HepG2 (cell line): ENCODE measurements around the gene TRIM72. TPM values are rescaled to one million over a fixed set of nuclear protein-coding genes. Genes with fewer than 3 reads are reported as not detected.

Experiments
- ATAC-seq: fragments of 200-7000 bp; cut with Tn5 transposase; 3 replicates; pipeline ENCODE4 v1.9.1; 2020; ENCODE audit warnings: mild to moderate bottlenecking, moderate library complexity
- BruUV-seq: library from RNA; stranded (reverse); fragments of 400-500 nt; replicated peaks from 2 replicates; lab custom pipeline; 2021; lab: Mats Ljungman, UMichigan
- CTCF ChIA-PET: fragments of 300-600 bp; formaldehyde crosslinking; extraction: SDS; loops from one replicate; lab custom pipeline; 2021; ENCODE audit warnings: low total read pairs, inconsistent platforms, low intra/inter-chr PET ratio; lab: Yijun Ruan, JAX
- POLR2A ChIA-PET: fragments of 350-600 bp; sonication (Branson Sonifier 250); formaldehyde crosslinking; loops from one replicate; lab custom pipeline; 2020; ENCODE audit warnings: antibody characterized with exemption, inconsistent platforms; lab: Yijun Ruan, JAX
- DNase-seq: peaks from one replicate; pipeline ENCODE4 v3.0.0-alpha.2; 2015; ENCODE audit warnings: low spot score
- FAIRE-seq: peaks from 3 replicates; lab custom pipeline; 2011; peaks lifted over from hg19 to GRCh38; lab: Jason Lieb, UNC
- H2AFZ ChIP-seq: one replicate; pipeline ENCODE4 v1.6.1; 2011; ENCODE audit warnings: low read length, inconsistent platforms
- H3K27ac ChIP-seq: fragments of 300-600 bp; 3 replicates; pipeline ENCODE4 v1.8.0; 2011; ENCODE audit warnings: mixed run types, mild to moderate bottlenecking, mixed read lengths, low read length, inconsistent platforms; ENCODE audit not compliant: insufficient read depth; ENCODE audit errors: extremely low read length
- H3K27me3 ChIP-seq, 2 experiments: fragments of 200-600 bp in 1 of 2; 2 replicates in 1 of 2; 3 replicates in 1 of 2; pipeline versions ENCODE4 v1.6.0 to v1.8.0; 2011; ENCODE audit warnings: low read length in 2 of 2, mild to moderate bottlenecking in 2 of 2, moderate library complexity in 2 of 2, inconsistent platforms in 1 of 2; ENCODE audit not compliant: insufficient read depth in 2 of 2, control insufficient read depth in 1 of 2
- H3K36me3 ChIP-seq, 2 experiments: fragments of 200-600 bp in 1 of 2; replicated peaks in 1 of 2; 2 replicates in 1 of 2; 3 replicates in 1 of 2; pipeline versions ENCODE4 v1.5.1 to v1.8.0; 2011; ENCODE audit warnings: low read length in 2 of 2, inconsistent platforms in 1 of 2; ENCODE audit not compliant: insufficient read depth in 2 of 2, control insufficient read depth in 1 of 2
- H3K4me1 ChIP-seq: 2 replicates; pipeline ENCODE4 v1.5.1; 2012; ENCODE audit warnings: low read length, inconsistent platforms; ENCODE audit not compliant: insufficient read depth
- H3K4me2 ChIP-seq: 2 replicates; pipeline ENCODE4 v1.6.0; 2011; ENCODE audit warnings: low read depth, low read length, inconsistent platforms
- H3K4me3 ChIP-seq, 3 experiments: fragments of 200-600 bp in 1 of 3; sonication (generic), shearing (Covaris generic) in 1 of 3; replicated peaks in 1 of 3; 2 replicates each; pipeline ENCODE4 v1.5.1; 2011 to 2016; ENCODE audit warnings: low read length in 3 of 3, inconsistent platforms in 2 of 3, low read depth in 2 of 3, mild to moderate bottlenecking in 2 of 3, control low read depth in 1 of 3, mixed read lengths in 1 of 3; ENCODE audit not compliant: insufficient read depth in 1 of 3
- H3K79me2 ChIP-seq: one replicate; pipeline ENCODE4 v1.6.1; 2011; ENCODE audit warnings: low read length, inconsistent platforms; ENCODE audit not compliant: insufficient read depth
- H3K9ac ChIP-seq: 2 replicates; pipeline ENCODE4 v1.6.0; 2011; ENCODE audit warnings: mild to moderate bottlenecking, low read depth, low read length, inconsistent platforms; ENCODE audit not compliant: insufficient read depth
- H3K9me3 ChIP-seq: 2 replicates; pipeline ENCODE4 v1.5.1; 2012; ENCODE audit warnings: mild to moderate bottlenecking, low read length
- H4K20me1 ChIP-seq: 2 replicates; pipeline ENCODE4 v1.6.0; 2011; ENCODE audit warnings: inconsistent platforms, mild to moderate bottlenecking, low read length, moderate library complexity; ENCODE audit not compliant: insufficient read depth
- AGO1 ChIP-seq: fragments of 200-400 bp; formaldehyde crosslinking; IDR thresholded peaks from 2 replicates; pipeline ENCODE4 v1.6.1; 2017; ENCODE audit warnings: mild to moderate bottlenecking, low read depth, low read length, moderate library complexity; ENCODE audit not compliant: poor library complexity, severe bottlenecking
- DMAP1 ChIP-seq: IDR thresholded peaks from 2 replicates; pipeline ENCODE4 v1.6.1; 2016
- ELF3 ChIP-seq: IDR thresholded peaks from 2 replicates; pipeline ENCODE4 v1.6.1; 2016; ENCODE audit warnings: missing genetic modification reagents, missing compliant biosample characterization
- FOXC1 ChIP-seq: sonication (generic); formaldehyde crosslinking; IDR thresholded peaks from 2 replicates; pipeline ENCODE4 v1.8.0; 2022; ENCODE audit warnings: mild to moderate bottlenecking, missing genetic modification reagents, borderline replicate concordance
- IRF2 ChIP-seq: IDR thresholded peaks from 2 replicates; pipeline ENCODE4 v1.6.1; 2018; ENCODE audit warnings: missing genetic modification reagents, missing compliant biosample characterization
- NONO ChIP-seq, 2 experiments: fragments of 450-650 bp in 1 of 2; sonication (generic) in 1 of 2; formaldehyde crosslinking in 1 of 2; IDR thresholded peaks in 1 of 2; conservative IDR thresholded peaks in 1 of 2; 2 replicates each; pipeline versions ENCODE4 v1.6.1 to v1.8.0; 2017 to 2022; ENCODE audit warnings: mild to moderate bottlenecking in 1 of 2, missing genetic modification reagents in 1 of 2, moderate library complexity in 1 of 2
- RBFOX2 ChIP-seq: fragments of 200-400 bp; formaldehyde crosslinking; IDR thresholded peaks from 2 replicates; pipeline ENCODE4 v1.6.1; 2017; ENCODE audit warnings: low read depth, mild to moderate bottlenecking, low read length
- SPEN ChIP-seq: sonication (generic); formaldehyde crosslinking; IDR thresholded peaks from 2 replicates; pipeline ENCODE4 v1.5.1; 2020; ENCODE audit warnings: low read depth, mild to moderate bottlenecking, missing genetic modification reagents
- SRY ChIP-seq: sonication (generic); formaldehyde crosslinking; IDR thresholded peaks from 2 replicates; pipeline ENCODE4 v1.8.0; 2022; ENCODE audit warnings: mild to moderate bottlenecking, missing genetic modification reagents
- ZNF569 ChIP-seq: sonication (generic); formaldehyde crosslinking; IDR thresholded peaks from 2 replicates; pipeline ENCODE4 v1.5.0; 2020; ENCODE audit warnings: mild to moderate bottlenecking, missing genetic modification reagents, moderate library complexity, borderline replicate concordance
- WGBS: methylation state at CpG from one replicate; pipeline ENCODE4 v1.1.6; 2017; ENCODE audit warnings: low lambda C conversion rate; 5-methylcytosine and 5-hydroxymethylcytosine counted together
- in situ Hi-C: cut with HindIII; loops from 2 replicates; pipeline ENCODE4 v1.10.0; 2017; ENCODE audit warnings: low pct_unique_long_range_greater_than_20kb; ENCODE audit not compliant: extremely low pct_ligation_motif_present
- intact Hi-C: fragments of 100-400 bp; cut with micrococcal nuclease; formaldehyde crosslinking; loops from one replicate; pipeline ENCODE4 v1.10.0; 2022; ENCODE audit not compliant: unreplicated experiment
- polyA plus RNA-seq, 8 experiments: library from polyadenylated mRNA; depleted of rRNA in 3 of 8; stranded (reverse) in 7 of 8; unstranded in 1 of 8; fragments of >200 nt; fragmentation: Illumina TruSeq in 4 of 8; extraction: Trizol in 4 of 8; gene quantifications; 2 replicates each; pipeline versions ENCODE4 v1.2.1 to v1.2.3, GENCODE V29; 2011 to 2016; ENCODE audit warnings: low read depth in 4 of 8, missing spikeins in 1 of 8, mixed read lengths in 1 of 8; ENCODE audit not compliant: insufficient read depth in 1 of 8
- total RNA-seq, 5 experiments: library from RNA; depleted of rRNA; stranded (reverse); fragments of >200 nt; fragmentation: Illumina TruSeq; extraction: Trizol; gene quantifications; 2 replicates each; pipeline ENCODE4 v1.2.3, GENCODE V29; 2016; ENCODE audit warnings: low read depth in 1 of 5
- TF ChIP-seq, protein P1 (sequence below): sonication (generic); formaldehyde crosslinking; conservative IDR thresholded peaks from 2 replicates; pipeline ENCODE4 v1.8.0; 2022; ENCODE audit warnings: low read depth, missing genetic modification reagents
- TF ChIP-seq, protein P2 (sequence below): sonication (generic); formaldehyde crosslinking; IDR thresholded peaks from 2 replicates; pipeline ENCODE4 v1.4.0; 2020; ENCODE audit warnings: missing genetic modification reagents
- TF ChIP-seq, protein P3 (sequence below): sonication (generic); formaldehyde crosslinking; IDR thresholded peaks from 2 replicates; pipeline ENCODE4 v1.5.1; 2020; ENCODE audit warnings: mild to moderate bottlenecking, moderate library complexity, missing genetic modification reagents
- TF ChIP-seq, protein P4 (sequence below): sonication (generic); formaldehyde crosslinking; IDR thresholded peaks from 2 replicates; pipeline ENCODE4 v1.8.1; 2023; ENCODE audit warnings: mild to moderate bottlenecking, missing genetic modification reagents, borderline replicate concordance
- TF ChIP-seq, protein P5 (sequence below): sonication (generic); formaldehyde crosslinking; IDR thresholded peaks from 2 replicates; pipeline ENCODE4 v1.4.0; 2020; ENCODE audit warnings: mild to moderate bottlenecking, low read depth, missing genetic modification reagents

The TRIM72 gene
- total and polyA plus RNA-seq, 2 of the 13 experiments (the other 11 are each of a cell fraction or from before 2014, with no cell fraction given), result not detected

DNA sequence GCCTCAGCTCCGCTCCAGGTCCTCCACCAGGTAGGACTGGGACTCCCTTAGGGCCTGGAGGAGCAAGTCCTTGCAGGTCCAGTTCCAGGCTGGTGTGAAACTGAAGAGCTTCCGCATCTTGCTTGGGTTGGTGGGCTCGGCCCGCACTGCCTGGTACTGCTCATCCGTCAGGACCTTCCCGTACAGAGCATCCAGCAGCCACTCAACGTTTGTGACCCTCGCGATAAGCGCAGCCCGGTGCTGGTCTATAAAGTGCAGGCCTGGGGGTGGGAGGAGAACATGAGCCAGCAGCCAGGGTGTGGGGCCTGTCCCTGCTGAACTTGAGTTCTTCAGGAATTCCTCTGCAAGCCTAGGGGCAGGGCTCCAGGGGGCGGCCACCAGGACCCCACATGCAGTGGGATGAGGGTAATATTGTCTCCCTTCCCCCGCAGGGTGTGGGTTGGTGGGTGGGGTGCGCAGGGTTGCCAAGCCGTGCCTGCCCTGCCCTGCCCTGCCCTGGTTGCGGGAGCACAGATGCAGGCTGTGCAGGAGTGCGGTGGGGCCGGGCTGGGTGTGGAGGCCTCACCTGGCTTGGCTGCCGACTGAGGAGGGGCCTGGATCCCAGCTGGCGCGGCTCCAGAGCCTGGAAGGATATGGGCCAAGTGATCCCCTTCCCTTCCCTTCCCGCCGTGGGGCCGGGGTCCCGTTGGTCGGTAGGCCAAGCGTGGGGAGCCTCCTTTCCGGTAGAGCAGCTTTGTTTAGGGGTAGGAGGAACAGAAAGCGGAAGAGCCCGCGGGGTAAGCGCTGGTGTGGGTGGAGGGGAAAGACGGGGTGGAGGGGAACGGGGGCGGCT is 12.1 kb upstream of the TRIM72 start:
- CTCF ChIA-PET, result no interaction called here
- BruUV-seq, result no TSS peak
- 20% methylated on average over 21 of the region's 35 CpGs for WGBS
- TF ChIP-seq IRF2 (CRISPR knock-in tag) (peak; percentile 2; the same call in 1 of the 2 replicates), RBFOX2 (peak; percentile 31; the same call in 1 of the 2 replicates), FOXC1 (CRISPR knock-in tag) (peak; percentile 44; the same call in 1 of the 2 replicates), SRY (CRISPR knock-in tag) (0 out of 2 replicates have a peak, but pooled peaks have one; percentile 39), NONO (IDR thresholded peaks at IDR 0.05) (no peak), NONO (CRISPR knock-in tag; conservative IDR thresholded peaks at IDR 0.05) (peak; percentile 27; the same call in 1 of the 2 replicates), ZNF569 (CRISPR knock-in tag) (no peak), DMAP1 (CRISPR knock-in tag) (0 out of 2 replicates have a peak, but pooled peaks have one; percentile 4), ELF3 (no peak), AGO1 (peak; percentile 77), SPEN (peak; percentile 13; the same call in 1 of the 2 replicates)
- TF ChIP-seq, protein P1, sequence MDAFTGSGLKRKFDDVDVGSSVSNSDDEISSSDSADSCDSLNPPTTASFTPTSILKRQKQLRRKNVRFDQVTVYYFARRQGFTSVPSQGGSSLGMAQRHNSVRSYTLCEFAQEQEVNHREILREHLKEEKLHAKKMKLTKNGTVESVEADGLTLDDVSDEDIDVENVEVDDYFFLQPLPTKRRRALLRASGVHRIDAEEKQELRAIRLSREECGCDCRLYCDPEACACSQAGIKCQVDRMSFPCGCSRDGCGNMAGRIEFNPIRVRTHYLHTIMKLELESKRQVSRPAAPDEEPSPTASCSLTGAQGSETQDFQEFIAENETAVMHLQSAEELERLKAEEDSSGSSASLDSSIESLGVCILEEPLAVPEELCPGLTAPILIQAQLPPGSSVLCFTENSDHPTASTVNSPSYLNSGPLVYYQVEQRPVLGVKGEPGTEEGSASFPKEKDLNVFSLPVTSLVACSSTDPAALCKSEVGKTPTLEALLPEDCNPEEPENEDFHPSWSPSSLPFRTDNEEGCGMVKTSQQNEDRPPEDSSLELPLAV, result no peak
- TF ChIP-seq, protein P2, sequence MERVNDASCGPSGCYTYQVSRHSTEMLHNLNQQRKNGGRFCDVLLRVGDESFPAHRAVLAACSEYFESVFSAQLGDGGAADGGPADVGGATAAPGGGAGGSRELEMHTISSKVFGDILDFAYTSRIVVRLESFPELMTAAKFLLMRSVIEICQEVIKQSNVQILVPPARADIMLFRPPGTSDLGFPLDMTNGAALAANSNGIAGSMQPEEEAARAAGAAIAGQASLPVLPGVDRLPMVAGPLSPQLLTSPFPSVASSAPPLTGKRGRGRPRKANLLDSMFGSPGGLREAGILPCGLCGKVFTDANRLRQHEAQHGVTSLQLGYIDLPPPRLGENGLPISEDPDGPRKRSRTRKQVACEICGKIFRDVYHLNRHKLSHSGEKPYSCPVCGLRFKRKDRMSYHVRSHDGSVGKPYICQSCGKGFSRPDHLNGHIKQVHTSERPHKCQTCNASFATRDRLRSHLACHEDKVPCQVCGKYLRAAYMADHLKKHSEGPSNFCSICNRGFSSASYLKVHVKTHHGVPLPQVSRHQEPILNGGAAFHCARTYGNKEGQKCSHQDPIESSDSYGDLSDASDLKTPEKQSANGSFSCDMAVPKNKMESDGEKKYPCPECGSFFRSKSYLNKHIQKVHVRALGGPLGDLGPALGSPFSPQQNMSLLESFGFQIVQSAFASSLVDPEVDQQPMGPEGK (CRISPR knock-in tag), result 0 out of 2 replicates have a peak, but pooled peaks have one; percentile 5
- TF ChIP-seq, protein P3, sequence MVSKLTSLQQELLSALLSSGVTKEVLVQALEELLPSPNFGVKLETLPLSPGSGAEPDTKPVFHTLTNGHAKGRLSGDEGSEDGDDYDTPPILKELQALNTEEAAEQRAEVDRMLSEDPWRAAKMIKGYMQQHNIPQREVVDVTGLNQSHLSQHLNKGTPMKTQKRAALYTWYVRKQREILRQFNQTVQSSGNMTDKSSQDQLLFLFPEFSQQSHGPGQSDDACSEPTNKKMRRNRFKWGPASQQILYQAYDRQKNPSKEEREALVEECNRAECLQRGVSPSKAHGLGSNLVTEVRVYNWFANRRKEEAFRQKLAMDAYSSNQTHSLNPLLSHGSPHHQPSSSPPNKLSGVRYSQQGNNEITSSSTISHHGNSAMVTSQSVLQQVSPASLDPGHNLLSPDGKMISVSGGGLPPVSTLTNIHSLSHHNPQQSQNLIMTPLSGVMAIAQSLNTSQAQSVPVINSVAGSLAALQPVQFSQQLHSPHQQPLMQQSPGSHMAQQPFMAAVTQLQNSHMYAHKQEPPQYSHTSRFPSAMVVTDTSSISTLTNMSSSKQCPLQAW, result no peak
- TF ChIP-seq, protein P4, sequence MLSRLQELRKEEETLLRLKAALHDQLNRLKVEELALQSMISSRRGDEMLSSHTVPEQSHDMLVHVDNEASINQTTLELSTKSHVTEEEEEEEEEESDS, result no peak
- TF ChIP-seq, protein P5, sequence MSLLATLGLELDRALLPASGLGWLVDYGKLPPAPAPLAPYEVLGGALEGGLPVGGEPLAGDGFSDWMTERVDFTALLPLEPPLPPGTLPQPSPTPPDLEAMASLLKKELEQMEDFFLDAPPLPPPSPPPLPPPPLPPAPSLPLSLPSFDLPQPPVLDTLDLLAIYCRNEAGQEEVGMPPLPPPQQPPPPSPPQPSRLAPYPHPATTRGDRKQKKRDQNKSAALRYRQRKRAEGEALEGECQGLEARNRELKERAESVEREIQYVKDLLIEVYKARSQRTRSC (CRISPR knock-in tag), result 0 out of 2 replicates have a peak, but pooled peaks have one; percentile 28

More for the DNA sequence above, 12.1 kb upstream of the TRIM72 start:
- peaks cover 48% of the 10 kb centered on the region for H3K4me1 ChIP-seq
- POLR2A ChIA-PET, result interaction anchor here (0.7 to 2.9 kb wide), 11 partner anchors 9 to 258 kb away, joined by 3 to 34 read pairs (median 4); partner anchors contain the start of genes FUS and KAT8
- peak overlapping the region; percentile 92 for H3K4me2 ChIP-seq
- in situ Hi-C loops, result loop anchor here (25.0 kb wide), 2 partner anchors 236 to 661 kb away; partner anchors contain the start of genes COX6A2, ZNF267 and ZNF843
- H3K4me3 ChIP-seq, result peak overlapping the region; percentile 61 to 77 (median 61)
- no peaks in the 10 kb centered on the region; the same call in 1 of the 2 replicates for H4K20me1 ChIP-seq
- no peaks in the 10 kb centered on the region for H3K9me3 ChIP-seq
- H3K9ac ChIP-seq, result peak overlapping the region; percentile 54
- H3K27ac ChIP-seq, result no peak overlapping the region
- no peaks in the 10 kb centered on the region for H3K36me3 ChIP-seq
- DNase-seq (no peak), ATAC-seq (peak; percentile 59), FAIRE-seq (no peak)
- no peaks in the 10 kb centered on the region for H3K79me2 ChIP-seq
- intact Hi-C loops, result loop anchor here (5.0 kb wide), 1 partner anchor 241 kb away; the partner anchor contains the start of gene ZNF843
- H3K27me3 ChIP-seq, result peaks cover 0 to 28% of the 10 kb centered on the region in 2 experiments; a peak in 4 of 5 replicates
- H2AFZ ChIP-seq, result no peak overlapping the region
